ENCODE measurements around the gene MARK1.

- TF ChIP-seq FOXP4 (CRISPR knock-in tag; IDR thresholded peaks at IDR 0.05) (no peak), NFYB (CRISPR knock-in tag; conservative IDR thresholded peaks at IDR 0.05; ENCODE audit: low read depth) (no peak), ATF3 (CRISPR knock-in tag; conservative IDR thresholded peaks at IDR 0.05) (no peak)
These were observed 179.2 kb downstream of the MARK1 start for GRCh38 chr1:220707160-220707559.

All from WTC11 (cell line).